ENCODE results near the gene MPPED2.

Gene MPPED2

DNA sequence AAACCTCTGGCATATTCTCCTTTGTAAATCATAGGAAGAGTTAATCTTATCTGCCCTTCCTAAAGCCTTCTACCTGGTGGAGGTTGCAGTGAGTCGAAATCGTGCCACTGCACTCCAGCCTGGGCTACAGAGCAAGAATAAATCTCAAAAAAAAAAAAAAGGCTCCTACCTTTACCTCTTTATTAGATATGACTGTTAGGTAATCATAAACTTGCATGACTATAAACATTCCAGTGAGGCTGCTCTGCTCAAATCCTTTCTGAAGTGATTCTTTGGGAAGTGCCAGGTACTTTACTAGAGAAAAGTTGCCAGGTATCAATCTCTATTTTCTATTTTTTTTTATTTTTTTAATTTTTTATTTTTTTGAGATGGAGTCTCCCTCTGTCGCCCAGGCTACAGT, 59.6 kb downstream of the MPPED2 start:
- DNase-seq, result no peak

- DNase-seq, result no peak
Observed at GRCh38 chr11:30522536-30523243, 63.5 kb downstream of the MPPED2 start.

DNA sequence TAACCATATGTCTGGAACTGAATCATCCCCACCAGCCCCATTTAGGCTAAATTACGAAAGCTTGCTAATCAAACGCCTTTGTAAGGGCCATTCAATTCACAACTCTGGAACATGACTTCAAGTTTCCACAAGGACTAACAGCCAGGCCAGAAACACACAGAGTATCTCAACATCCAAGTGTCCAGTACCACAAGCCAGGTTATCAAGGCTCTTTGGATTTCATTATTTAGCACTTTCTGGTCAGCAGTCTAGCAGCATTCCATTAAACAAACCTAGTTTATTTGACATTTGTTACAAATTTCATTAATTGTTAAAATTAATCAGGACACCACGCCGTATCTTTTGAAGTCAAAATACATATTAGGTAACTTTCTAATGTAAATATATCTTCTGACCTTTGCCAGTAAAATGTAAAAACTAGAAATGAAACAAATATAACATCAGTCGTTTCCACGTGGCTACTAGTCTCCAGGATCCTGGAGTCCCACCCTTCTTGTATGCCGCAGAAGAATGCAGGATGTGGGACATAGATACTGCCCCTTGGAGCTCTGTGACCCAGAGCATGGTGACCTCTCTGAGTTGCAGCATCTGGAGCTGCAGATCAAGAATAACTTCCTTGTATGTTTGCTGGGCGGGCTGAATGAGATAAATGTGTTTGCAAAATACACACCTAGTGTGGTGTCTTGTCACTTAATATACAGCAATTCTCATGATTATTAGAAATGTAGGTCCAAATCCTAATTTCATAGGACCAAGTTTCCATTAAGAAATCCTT, 64.7 kb downstream of the MPPED2 start:
- DNase-seq, result no peak

DNA sequence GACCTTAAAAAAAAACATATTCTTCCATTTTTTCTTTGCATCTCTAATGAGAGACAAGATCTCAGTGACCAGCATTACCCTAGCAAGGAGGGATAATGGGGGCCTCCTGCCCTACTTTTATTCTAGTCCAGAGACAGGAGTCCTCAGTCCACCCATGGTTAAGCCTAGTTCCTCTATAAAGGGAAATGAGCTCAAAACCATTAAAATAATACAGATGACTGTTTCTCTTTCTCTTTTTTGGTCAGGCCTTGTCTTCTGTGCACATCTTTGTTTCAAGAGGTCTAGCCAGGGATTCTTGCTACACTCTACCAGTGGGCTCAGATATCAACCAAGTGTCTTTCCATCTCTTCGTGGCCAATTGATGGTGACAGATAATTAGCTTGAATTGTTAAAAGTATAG, 73.1 kb downstream of the MPPED2 start:
- no peak for DNase-seq

DNA sequence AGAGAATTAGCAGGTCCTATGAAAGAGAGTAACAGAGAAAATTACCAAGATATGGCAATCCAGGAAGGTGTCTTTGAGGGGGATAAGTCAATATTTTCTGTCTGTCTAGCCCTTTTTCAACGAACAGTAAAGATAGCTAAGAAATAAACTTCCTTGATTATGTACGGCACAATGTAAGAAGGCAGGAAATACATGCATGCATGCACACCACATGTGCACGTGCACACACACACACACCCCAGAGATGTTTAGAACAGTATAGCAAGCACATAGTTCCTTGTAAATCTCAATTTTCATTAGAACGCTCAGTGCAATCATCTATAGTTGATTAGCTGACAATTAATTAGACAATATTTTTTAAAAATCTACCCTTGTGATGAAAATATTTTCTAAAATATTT, 74.7 kb downstream of the MPPED2 start:
- no peak for DNase-seq

DNA sequence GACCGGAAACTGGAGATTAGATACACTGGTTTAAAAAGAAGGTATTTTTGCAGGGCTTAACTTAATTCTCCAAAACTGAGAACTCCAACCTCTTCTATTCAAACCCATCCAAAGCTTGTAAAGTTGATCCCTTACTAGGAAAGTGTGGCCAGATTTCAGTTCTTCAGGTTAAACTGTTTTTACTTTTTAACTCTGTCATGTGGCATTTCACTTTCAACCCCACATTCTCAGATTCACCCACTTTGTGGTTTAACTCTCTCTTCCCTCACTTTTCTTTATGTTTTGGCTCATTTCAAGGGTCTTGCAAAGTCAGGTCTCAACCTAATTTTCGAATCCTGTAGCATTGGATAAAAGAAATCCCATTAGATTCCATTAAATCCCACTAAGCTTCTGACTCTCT, 75.4 kb downstream of the MPPED2 start:
- no peak for DNase-seq

- DNase-seq, result no peak
Observed at GRCh38 chr11:30509364-30509763, 76.8 kb downstream of the MPPED2 start.

DNA sequence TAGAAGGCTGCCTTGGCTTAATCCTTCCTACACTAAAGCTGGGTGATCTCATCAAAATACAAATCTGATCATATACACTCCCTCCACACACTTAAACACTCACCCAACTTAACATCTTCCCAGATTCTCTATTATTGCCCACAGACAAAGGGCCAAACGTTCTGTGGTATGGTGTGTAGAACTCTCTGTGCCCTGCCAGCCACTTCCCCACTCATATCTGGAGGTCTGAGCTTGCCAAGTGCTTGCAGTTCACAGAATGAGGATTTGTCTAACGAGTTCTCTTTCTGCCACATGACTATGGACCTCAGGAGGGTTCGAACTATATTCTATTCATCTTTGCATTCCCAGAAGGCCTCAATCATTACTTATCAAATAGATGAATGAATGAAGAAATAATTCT, 77.6 kb downstream of the MPPED2 start:
- no peak for DNase-seq

GRCh38 chr11:30505603-30506002, 80.5 kb downstream of the MPPED2 start:
- DNase-seq, result no peak

- DNase-seq, result no peak
Observed at GRCh38 chr11:30504468-30504867, 81.7 kb downstream of the MPPED2 start.

DNA sequence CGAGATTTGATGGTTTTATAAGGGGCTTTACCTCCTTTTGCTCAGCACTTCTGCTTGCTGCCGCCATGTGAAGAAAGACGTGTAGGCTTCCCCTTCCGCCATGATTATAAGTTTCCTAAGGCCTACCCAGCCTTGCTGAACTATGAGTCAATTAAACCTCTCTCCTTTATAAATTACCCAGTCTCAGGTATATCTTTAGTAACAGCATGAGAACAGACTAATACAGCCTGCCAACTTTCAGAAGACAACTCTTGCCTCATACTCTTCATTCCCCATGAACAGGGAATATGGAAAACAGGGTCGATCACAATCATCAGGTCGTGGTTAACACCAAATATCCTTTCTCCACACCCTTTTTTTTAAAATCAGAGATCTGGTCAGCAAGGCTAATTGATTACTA, 83.0 kb downstream of the MPPED2 start:
- DNase-seq, result no peak

DNA sequence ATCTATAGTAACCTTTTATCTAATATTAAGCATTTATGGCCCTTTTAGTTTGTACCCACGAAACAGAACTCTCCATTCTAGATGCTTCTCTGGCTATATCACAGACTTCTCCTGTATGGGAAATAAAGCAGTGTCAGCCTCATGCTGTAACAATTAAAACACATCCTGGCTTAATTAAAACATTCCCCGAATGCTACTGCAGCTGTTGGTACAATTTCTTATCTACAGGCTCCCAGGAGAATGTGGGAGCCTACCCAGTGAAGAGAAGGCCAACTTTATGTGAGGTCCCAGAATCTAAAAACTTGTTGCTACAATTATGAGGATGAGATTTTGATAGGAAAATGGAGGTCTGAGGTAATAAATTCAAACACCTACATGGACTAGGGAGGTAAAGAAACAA, 83.8 kb downstream of the MPPED2 start:
- no peak for DNase-seq

GRCh38 chr11:30501744-30502143, 84.4 kb downstream of the MPPED2 start:
- no peak for DNase-seq

GRCh38 chr11:30499940-30500339, 86.2 kb downstream of the MPPED2 start:
- no peak for DNase-seq

GRCh38 chr11:30497600-30497999, 88.6 kb downstream of the MPPED2 start:
- no peak for DNase-seq

DNA sequence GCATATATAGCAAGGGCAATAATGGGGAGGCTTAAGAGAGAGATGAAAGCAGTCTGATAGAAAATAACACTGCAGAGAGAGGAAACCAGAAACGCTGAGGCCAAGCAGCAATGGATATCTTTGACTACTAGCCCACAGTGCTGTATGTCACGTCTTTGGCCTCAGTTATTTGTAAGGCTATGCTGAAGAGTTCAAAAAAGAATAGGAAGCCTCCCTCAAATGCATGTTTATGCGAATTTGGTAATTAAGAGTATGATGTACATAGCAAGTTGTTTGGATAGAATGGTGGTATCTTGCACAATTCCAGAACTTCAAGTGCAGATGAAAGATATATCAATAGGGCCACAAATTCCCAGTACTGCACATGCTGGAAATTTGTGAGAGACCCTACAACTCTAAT, 89.2 kb downstream of the MPPED2 start:
- DNase-seq, result no peak

DNA sequence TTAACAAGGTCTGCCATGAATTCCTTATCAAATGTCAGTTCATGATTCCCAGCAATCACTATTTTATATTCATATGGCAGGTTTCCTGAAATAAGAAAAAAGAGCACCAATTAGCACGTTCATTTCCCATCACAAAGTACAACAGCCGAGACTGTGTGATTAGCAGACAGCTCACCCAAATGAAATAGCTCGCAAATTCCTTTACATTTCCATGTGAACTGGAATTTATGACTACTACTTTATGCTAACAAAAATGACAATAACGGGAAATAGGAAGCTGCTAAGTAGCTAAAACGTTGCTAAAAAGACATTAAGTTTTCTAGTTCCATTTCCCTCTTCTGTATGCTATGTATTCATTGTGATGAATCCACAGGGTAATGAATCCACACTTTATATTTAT, 90.7 kb downstream of the MPPED2 start:
- DNase-seq, result no peak

- no peak for DNase-seq
Observed at GRCh38 chr11:30489511-30489910, 96.6 kb downstream of the MPPED2 start.

GRCh38 chr11:30489076-30489475, 97.1 kb downstream of the MPPED2 start:
- DNase-seq, result no peak

- no peak for DNase-seq
Observed at GRCh38 chr11:30488304-30488998, 97.7 kb downstream of the MPPED2 start.

GRCh38 chr11:30487200-30487898, 98.8 kb downstream of the MPPED2 start:
- no peak for DNase-seq

GRCh38 chr11:30485756-30486155, 100.4 kb downstream of the MPPED2 start:
- DNase-seq, result no peak

DNA sequence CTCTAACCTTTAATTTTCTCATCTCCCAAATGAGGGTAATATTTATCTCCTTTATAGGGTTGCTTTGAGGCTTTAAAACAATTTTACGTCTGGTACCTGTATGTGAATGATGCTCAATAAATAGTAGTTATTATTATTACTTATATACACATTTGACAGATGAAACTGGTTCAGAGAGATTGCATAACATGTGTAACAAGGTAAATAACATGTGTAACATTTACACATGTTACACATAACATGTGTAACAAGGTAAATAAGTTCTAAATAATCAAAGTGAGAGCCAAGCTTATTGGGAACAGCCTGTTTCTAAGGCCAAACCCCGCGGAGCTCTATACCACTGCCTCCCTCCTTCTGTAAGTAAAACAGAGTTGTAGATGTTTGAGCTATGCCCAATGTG, 100.9 kb downstream of the MPPED2 start:
- DNase-seq, result no peak

All from left hindlimb (tissue), 1 donor.